GM12873 (cell line): ENCODE results near the gene RPS14.

ENCODE experiments used
- TF ChIP-seq, protein P1 (sequence below): IDR thresholded peaks from 2 replicates; pipeline ENCODE4 v1.5.1; 2012; ENCODE audit warnings: low read depth, mild to moderate bottlenecking, moderate library complexity, low read length, control low read depth; ENCODE audit not compliant: insufficient read depth; ENCODE audit errors: missing control alignments

The RPS14 gene

DNA sequence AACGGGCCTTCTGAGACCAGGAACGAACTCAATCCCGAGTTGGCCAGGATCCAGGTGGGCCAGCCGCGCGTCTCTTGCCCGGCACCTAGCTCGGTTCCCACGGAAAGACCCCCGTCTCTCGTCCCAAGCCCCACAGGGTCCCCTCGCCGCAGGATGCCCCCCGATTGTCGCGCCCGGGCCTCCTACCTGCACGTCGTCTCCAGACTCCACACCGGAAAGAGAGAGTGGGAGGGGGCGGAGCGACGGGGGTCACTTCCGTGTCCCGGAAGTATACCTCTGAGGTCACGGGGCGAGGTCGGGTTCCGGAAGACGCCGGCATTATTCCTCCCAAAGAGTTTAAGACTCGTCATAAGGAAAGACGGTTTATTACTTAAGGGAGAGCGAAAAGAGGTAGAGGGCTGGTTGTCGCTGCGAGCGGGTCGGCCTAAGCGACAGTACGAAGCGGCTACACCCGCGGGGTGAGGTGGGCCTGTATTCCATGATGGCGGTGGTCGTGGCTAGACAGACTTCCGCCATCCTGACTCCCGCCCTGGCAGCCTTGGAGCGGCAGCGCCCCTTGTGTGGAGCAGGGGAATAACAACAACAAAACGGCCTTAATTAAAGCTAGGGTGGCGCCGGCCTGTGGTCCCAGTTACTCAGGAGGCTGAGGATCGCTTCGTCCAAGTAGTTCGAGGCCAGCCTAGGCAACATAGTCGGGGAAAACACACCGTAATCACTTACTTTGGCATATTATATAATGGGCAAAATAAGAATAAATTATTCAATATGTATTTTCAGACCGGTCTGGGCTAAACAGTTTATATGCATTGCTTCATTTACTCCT is at the start of gene RPS14:
Gene RPS14, minus strand, starts transcription at position 223 of the 823 bp plus-strand sequence. CDS start 2,006 bp downstream, outside the sequence.
- TF ChIP-seq, protein P1, sequence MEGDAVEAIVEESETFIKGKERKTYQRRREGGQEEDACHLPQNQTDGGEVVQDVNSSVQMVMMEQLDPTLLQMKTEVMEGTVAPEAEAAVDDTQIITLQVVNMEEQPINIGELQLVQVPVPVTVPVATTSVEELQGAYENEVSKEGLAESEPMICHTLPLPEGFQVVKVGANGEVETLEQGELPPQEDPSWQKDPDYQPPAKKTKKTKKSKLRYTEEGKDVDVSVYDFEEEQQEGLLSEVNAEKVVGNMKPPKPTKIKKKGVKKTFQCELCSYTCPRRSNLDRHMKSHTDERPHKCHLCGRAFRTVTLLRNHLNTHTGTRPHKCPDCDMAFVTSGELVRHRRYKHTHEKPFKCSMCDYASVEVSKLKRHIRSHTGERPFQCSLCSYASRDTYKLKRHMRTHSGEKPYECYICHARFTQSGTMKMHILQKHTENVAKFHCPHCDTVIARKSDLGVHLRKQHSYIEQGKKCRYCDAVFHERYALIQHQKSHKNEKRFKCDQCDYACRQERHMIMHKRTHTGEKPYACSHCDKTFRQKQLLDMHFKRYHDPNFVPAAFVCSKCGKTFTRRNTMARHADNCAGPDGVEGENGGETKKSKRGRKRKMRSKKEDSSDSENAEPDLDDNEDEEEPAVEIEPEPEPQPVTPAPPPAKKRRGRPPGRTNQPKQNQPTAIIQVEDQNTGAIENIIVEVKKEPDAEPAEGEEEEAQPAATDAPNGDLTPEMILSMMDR = peak; percentile 90

DNA sequence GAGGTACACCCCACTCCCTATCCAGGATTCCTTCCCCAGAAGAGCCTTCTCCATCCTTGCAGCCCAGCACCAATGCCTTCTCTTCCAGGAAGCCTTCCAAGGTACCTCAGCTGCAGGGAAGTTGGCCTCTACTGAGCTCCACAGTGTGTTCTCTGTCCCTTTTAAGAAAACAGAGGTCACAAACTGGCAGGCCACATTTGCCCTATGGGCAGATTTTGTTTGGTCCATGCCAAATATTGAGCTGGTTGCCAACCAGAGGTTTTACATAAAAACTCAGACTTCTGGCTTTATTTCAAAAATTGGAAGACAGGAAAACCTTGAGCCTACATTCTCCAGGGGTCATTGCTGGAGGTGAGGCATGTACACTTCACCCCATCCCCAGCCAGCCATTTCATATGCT is 49.4 kb upstream of the RPS14 start:
- TF ChIP-seq, protein P1 = no peak

DNA sequence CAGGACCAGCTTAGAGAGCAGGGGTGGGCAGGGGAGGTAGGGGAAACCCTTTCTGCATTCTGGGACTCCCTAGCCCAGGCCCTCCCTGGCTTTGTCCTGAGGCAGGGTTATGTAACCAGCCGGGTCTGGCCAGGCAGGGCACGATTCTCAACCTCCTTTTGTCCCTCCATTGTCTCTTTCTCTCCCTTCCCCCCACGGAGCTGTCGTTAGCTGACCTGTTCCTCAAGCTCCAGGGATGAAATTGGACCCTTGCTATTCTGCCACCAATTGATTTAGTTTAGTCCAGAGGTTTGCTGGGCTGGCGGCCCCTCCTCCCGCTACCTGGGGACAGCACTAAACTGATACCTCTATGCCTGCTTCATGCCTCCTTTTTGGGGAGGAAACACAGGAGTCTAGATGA is 49.0 kb upstream of the RPS14 start:
- TF ChIP-seq, protein P1 = no peak

DNA sequence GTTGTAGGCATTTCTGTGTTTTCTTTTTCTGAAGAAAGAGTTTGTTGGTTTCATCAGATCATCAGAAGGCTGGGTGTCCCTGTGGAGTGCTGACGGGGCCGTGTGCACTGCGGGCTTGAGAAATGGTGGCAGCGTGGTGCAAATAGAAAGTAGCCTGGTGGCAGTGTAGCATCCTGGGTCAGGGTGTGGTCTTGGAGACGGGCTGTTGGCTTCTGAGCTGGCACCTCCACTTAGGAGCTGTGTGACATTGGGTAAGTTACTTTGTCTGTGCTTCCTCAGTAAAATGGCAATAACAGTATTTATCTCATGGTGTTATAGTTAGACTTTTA is 48.4 kb upstream of the RPS14 start:
- TF ChIP-seq, protein P1 = no peak

DNA sequence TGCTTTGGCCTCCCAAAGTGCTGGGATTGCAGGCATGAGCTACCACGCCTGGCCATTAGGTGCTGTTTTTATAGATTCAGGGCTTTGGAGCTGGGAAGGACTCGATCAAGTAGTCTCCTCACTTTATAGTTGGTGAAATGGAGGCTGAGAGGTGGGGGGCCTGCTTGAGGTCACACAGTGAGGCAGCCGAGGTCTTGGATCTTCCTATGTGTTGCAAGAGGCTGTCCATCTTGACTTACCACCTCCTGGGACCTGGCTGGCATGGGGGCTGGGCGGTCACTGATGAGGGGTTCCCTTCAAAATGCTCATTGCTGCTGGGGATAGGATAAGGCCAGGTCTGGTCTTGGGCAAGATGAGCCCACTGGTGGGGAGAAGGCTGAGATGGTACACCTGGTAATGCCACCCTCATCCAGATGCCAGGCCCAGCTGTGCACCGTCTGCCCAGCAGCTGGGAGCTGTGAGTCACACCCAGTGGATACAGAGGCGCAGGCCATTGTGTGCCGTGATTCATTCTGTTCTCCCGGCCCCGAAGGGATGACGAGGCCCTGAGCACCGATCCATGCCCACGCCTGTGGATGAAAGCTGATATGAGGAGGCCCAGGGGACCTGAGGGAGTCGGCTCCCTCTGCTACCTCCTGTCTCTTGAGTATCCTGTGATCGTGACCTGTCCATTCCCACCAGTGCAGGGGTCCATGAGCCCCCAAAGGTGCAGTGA is 47.9 kb upstream of the RPS14 start:
- TF ChIP-seq, protein P1 = no peak

DNA sequence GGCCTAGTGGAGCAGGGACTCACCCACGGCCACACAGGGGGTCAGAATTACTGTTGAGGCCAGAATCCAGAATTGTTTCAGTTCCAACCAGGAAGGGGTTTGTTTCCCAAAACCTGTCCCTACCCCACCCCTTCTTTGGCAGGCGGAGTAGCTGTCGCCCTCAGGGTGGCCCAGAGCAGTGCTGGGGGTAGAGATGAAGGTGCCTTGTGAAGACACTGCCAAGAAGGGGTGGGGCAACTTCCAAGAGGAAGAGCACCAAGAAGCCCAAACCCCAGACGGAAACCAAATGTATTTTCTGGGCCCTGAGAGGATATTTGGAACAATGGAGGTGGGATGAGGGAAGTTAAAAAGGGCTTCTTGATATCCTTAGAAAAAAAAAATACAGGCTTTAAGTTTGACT is 47.0 kb upstream of the RPS14 start:
- TF ChIP-seq, protein P1 = no peak

DNA sequence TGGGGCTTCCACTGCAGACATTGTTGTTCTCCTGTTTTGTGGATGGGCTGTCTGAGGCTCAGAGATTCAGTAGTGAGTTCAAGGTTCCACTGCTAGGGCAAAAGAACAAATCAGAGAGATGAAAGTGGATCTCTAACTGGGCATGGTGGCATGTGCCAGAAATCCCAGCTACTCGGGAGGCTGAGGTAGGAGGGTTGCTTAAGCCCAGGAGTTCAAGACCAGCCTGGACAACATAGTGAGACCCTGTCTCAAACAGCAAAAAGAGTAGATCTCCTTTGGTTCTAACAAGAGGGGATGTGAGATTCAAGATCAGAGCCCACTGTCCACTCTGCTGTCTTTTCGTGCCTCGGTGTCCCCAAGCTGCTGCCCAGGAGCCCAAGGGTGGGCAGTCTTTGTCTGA is 46.6 kb upstream of the RPS14 start:
- TF ChIP-seq, protein P1 = no peak
